NT2/D1 (cell line): ENCODE measurements around the gene ZFP14.

ENCODE experiments used
- DNase-seq: peaks from one replicate; pipeline ENCODE4 v3.0.0-alpha.2; 2011; ENCODE audit warnings: low read depth, low spot score
- H3K27me3 ChIP-seq: 2 replicates; pipeline ENCODE4 v1.6.0; 2011; ENCODE audit warnings: mild to moderate bottlenecking; ENCODE audit not compliant: insufficient read length, insufficient read depth
- H3K36me3 ChIP-seq: 2 replicates; pipeline ENCODE4 v1.6.1; 2011; ENCODE audit warnings: mild to moderate bottlenecking, low read length, mixed read lengths; ENCODE audit not compliant: insufficient read depth, insufficient read length
- H3K4me1 ChIP-seq: 2 replicates; pipeline ENCODE4 v1.5.1; 2011; ENCODE audit not compliant: insufficient read depth, insufficient read length
- H3K4me3 ChIP-seq: 2 replicates; pipeline ENCODE4 v1.5.1; 2011; ENCODE audit warnings: low read depth; ENCODE audit not compliant: insufficient read length
- H3K9ac ChIP-seq: 2 replicates; pipeline ENCODE4 v1.6.0; 2011; ENCODE audit warnings: low read depth; ENCODE audit not compliant: insufficient read length
- H3K9me3 ChIP-seq: 2 replicates; pipeline ENCODE4 v1.5.1; 2011; ENCODE audit warnings: mild to moderate bottlenecking, low read length; ENCODE audit not compliant: insufficient read depth
- SUZ12 ChIP-seq: IDR thresholded peaks from 2 replicates; pipeline ENCODE4 v1.6.1; 2011; ENCODE audit not compliant: insufficient read length, insufficient read depth; ENCODE audit errors: extremely low read depth
- YY1 ChIP-seq: IDR thresholded peaks from 2 replicates; pipeline ENCODE4 v1.6.1; 2011; ENCODE audit not compliant: insufficient read length, insufficient read depth
- ZNF274 ChIP-seq: IDR thresholded peaks from 2 replicates; pipeline ENCODE4 v1.6.1; 2011; ENCODE audit warnings: mild to moderate bottlenecking, low read depth, low read length

ZFP14 gene

GRCh38 chr19:36378625-36379509 is at the start of gene ZFP14:
Gene ZFP14 (minus strand): TSS chr19:36379201. CDS start chr19:36367892, 11,309 bp downstream.
- Histone ChIP-seq H3K9ac (peak within 1 kb of the TSS; percentile 80), H3K4me1 (no peaks in the 10 kb centered on the region), H3K4me3 (peak within 1 kb of the TSS; percentile 70), H3K27me3 (no peaks in the 10 kb centered on the region), H3K36me3 (no peaks in the 10 kb centered on the region), H3K9me3 (no peaks in the 10 kb centered on the region)
- TF ChIP-seq SUZ12 (no peak), ZNF274 (no peak), YY1 (no peak)
- DNase-seq = peak; percentile 74

- H3K36me3 ChIP-seq = no peaks in the 10 kb centered on the region
- no peak for TF ChIP-seq ZNF274
- no peak for TF ChIP-seq YY1
- no peak for TF ChIP-seq SUZ12
- no peaks in the 10 kb centered on the region; the same call in 1 of the 2 replicates for H3K9me3 ChIP-seq
- H3K4me3 ChIP-seq = no peak overlapping the region
- H3K4me1 ChIP-seq = no peaks in the 10 kb centered on the region
- no peak for DNase-seq
- no peak overlapping the region for H3K9ac ChIP-seq
- peaks cover 22% of the 10 kb centered on the region for H3K27me3 ChIP-seq
These were observed 44.9 kb upstream of the ZFP14 start for GRCh38 chr19:36423925-36424324.

GRCh38 chr19:36421749-36422481 is 42.9 kb upstream of the ZFP14 start:
- H3K27me3 ChIP-seq = peaks cover 22% of the 10 kb centered on the region
- H3K4me3 ChIP-seq = peak overlapping the region; percentile 32
- TF ChIP-seq SUZ12 (no peak), ZNF274 (no peak), YY1 (no peak)
- H3K36me3 ChIP-seq = no peaks in the 10 kb centered on the region
- H3K9ac ChIP-seq = peak overlapping the region; percentile 57
- no peaks in the 10 kb centered on the region; the same call in 1 of the 2 replicates for H3K9me3 ChIP-seq
- DNase-seq = no peak
- no peaks in the 10 kb centered on the region for H3K4me1 ChIP-seq

- Histone ChIP-seq H3K9ac (peak overlapping the region; percentile 57), H3K4me1 (no peaks in the 10 kb centered on the region), H3K4me3 (peak overlapping the region; percentile 32), H3K27me3 (peaks cover 22% of the 10 kb centered on the region), H3K36me3 (no peaks in the 10 kb centered on the region), H3K9me3 (no peaks in the 10 kb centered on the region; the same call in 1 of the 2 replicates)
- no peak for TF ChIP-seq SUZ12
- DNase-seq = no peak
These were observed 42.2 kb upstream of the ZFP14 start for GRCh38 chr19:36420961-36421748.

GRCh38 chr19:36418287-36419001 is 39.4 kb upstream of the ZFP14 start, which contains the start of gene ZFP82:
Gene ZFP82 (minus strand): TSS chr19:36418644. CDS start chr19:36409789, 8,855 bp downstream.
- Histone ChIP-seq H3K27me3 (peaks cover 22% of the 10 kb centered on the region), H3K36me3 (no peaks in the 10 kb centered on the region), H3K9me3 (no peaks in the 10 kb centered on the region; the same call in 1 of the 2 replicates), H3K9ac (peak within 1 kb of the TSS; percentile 93), H3K4me3 (peak within 1 kb of the TSS; percentile 90), H3K4me1 (no peaks in the 10 kb centered on the region)
- TF ChIP-seq ZNF274 (no peak), YY1 (no peak), SUZ12 (no peak)
- DNase-seq = peak; percentile 71

- Histone ChIP-seq H3K9me3 (no peaks in the 10 kb centered on the region), H3K9ac (peak overlapping the region; percentile 93), H3K27me3 (peaks cover 22% of the 10 kb centered on the region), H3K4me3 (peak overlapping the region; percentile 90), H3K4me1 (no peaks in the 10 kb centered on the region), H3K36me3 (peaks cover 4% of the 10 kb centered on the region)
- DNase-seq = no peak
- TF ChIP-seq SUZ12 (no peak), ZNF274 (no peak), YY1 (no peak)
These were observed 38.8 kb upstream of the ZFP14 start for GRCh38 chr19:36417752-36418286.
